ENCODE data around the gene EDDM3A.
"Not testable (repeated sequence)": the region's sequence is repeated elsewhere in the genome, so short reads cannot be mapped to it uniquely, and the experiment has no call there.

The EDDM3A gene

GRCh38 chr14:20748439-20748838 lies 2.8 kb downstream of the EDDM3A start:
- no peak overlapping the region for H3K4me3 ChIP-seq (ENCODE audit: low read depth, low read length)
- no peak for TF ChIP-seq CTCF (IDR thresholded peaks at IDR 0.05; ENCODE audit: low read depth, low read length, missing control alignments)
- DNase-seq (ENCODE audit: low read depth): no peak

DNA sequence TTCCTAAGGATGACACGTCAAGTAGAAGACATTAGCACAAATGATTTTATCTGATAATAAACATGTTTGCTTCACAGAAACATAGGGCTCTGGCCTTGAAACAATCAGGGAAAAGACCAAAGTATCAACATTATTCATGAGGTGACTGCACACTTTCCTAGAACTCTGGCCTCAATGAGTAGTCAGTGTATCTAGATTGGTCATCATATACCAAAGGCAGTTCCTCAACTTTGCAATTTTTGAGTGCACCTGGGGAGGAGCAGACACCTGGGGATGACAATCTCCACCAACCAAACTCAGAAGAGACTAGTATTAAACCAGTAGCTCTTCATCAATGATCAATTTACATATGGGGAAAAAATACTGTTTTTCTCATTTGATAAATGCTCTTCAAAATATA lies 4.5 kb downstream of the EDDM3A start:
- no peak for DNase-seq (ENCODE audit: low read depth)
- TF ChIP-seq CTCF (IDR thresholded peaks at IDR 0.05; ENCODE audit: low read depth, low read length, missing control alignments): no peak
- no peak overlapping the region for H3K4me3 ChIP-seq (ENCODE audit: low read depth, low read length)

DNA sequence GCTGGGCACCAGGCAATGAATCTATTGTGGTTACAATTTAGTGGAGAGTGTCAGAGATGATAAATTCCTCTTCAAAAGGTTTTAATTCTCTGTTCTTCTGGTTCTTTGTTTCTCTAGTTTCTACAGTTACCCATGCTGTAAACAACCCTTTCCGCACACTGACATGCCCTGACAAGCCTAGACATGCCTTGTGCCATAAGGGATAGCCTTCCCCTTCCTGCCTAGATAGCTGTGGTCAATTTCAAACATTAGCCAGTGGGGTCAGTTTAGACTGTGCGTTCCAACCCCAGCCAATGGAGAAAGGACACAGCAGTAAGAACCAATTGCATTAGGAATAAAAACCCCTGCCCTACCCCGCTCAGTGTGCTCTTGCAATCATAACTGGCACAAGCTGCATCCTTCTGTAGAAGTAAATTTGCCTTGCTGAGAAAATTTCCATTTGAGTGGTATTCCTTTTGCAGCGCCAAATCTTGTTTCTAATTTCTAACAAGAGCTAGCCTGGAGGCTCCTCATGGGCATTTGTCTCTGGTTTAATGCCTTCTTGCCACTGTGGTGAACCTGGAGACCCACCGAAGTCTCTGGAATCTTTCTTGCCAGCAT lies 6.4 kb downstream of the EDDM3A start:
- H3K4me3 ChIP-seq (ENCODE audit: low read depth, low read length): no peak overlapping the region
- no peak for TF ChIP-seq CTCF (IDR thresholded peaks at IDR 0.05; ENCODE audit: low read depth, low read length, missing control alignments)
- no peak for DNase-seq (ENCODE audit: low read depth)

- DNase-seq (ENCODE audit: low read depth): no peak
- TF ChIP-seq CTCF (IDR thresholded peaks at IDR 0.05; ENCODE audit: low read depth, low read length, missing control alignments): no peak
- H3K4me3 ChIP-seq (ENCODE audit: low read depth, low read length): no peak overlapping the region
Observed at GRCh38 chr14:20754308-20754707, 8.6 kb downstream of the EDDM3A start.

DNA sequence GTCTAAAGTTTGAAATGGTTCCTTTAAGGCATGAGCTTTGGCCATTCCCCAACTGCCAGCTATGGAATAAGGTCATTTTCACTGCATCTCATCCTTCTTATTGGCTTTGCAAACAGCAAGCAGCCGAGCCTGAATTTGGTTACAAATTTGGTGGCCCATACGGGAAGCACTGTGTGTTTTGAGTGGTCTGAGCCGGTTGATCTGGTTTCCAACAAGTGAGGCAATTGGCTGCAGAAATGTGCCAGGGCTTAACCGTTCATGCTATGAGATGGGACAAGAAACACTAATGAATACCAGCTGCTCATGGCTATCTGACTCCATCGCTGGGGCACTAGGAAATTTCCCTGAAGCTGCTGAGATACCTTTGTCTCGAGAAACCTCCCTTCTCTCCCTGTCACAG lies 9.3 kb downstream of the EDDM3A start:
- TF ChIP-seq CTCF (IDR thresholded peaks at IDR 0.05; ENCODE audit: low read depth, low read length, missing control alignments): no peak
- no peak overlapping the region for H3K4me3 ChIP-seq (ENCODE audit: low read depth, low read length)
- no peak for DNase-seq (ENCODE audit: low read depth)

DNA sequence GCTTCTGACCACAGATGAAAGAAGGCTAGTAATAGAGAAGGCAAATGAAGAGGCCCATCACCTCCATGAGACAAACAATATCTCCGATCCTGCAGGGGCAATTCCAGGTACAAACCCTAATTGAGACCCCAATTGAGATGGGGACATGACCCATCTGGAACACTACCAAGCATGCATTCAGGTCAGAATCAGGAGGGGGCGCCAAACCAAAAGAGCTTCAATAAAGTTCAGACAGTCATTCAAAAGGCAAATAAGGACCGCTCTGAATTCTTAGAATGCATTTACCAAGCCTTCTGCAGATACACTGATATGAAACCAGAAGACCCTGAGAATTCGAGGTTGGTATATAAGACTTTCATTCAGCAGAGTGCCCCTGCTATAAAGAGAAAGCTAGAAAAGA lies 12.3 kb downstream of the EDDM3A start:
- no peak for DNase-seq (ENCODE audit: low read depth)
- peak; percentile 62 for TF ChIP-seq CTCF (IDR thresholded peaks at IDR 0.05; ENCODE audit: low read depth, low read length, missing control alignments)
- no peak overlapping the region for H3K4me3 ChIP-seq (ENCODE audit: low read depth, low read length)

DNA sequence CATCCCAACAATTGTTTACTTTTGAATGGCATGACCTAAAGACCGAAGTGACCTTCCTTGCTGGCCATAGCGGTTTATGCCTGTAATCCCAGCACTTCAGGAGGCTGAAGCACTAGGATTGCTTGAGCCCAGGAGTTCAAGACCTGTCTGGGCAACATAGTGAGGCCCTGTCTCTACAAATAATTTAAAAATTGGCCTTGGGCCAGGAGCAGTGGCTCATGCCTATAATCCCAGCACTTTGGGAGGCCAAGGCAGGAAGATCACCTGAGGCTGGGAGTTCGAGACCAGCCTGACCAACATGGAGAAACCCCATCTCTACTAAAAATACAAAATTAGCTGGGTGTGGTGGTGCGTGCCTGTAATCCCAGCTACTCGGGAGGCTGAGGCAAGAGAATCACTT lies 13.8 kb downstream of the EDDM3A start:
- not testable (repeated sequence) for DNase-seq (ENCODE audit: low read depth); H3K4me3 ChIP-seq (ENCODE audit: low read depth, low read length)

Measured in GM12864 (cell line).